Fibroblast of lung (primary cell): ENCODE results near the gene NUDT21. TPM values are rescaled to one million over a fixed set of nuclear protein-coding genes. Genes with fewer than 3 reads are reported as not detected.

Source experiments
- DNase-seq, 2 donors: peaks; one replicate each; pipeline versions ENCODE4 v3.0.0 to v3.0.0-alpha.2; 2010; ENCODE audit warnings: low read depth in 2 of 2
- H2AFZ ChIP-seq: 2 replicates; pipeline ENCODE4 v1.5.1; 2012; ENCODE audit warnings: low read length, control low read depth, inconsistent platforms
- H3K27ac ChIP-seq: 2 replicates; pipeline ENCODE4 v1.5.1; 2011; ENCODE audit warnings: low read length, control low read depth; ENCODE audit not compliant: insufficient read depth
- H3K27me3 ChIP-seq: 2 replicates; pipeline ENCODE4 v1.5.1; 2011; ENCODE audit warnings: mild to moderate bottlenecking, low read length; ENCODE audit not compliant: control insufficient read depth, insufficient read depth
- H3K36me3 ChIP-seq: 2 replicates; pipeline ENCODE4 v1.5.1; 2011; ENCODE audit warnings: low read length; ENCODE audit not compliant: control insufficient read depth, insufficient read depth
- H3K4me1 ChIP-seq: 2 replicates; pipeline ENCODE4 v1.5.1; 2011; ENCODE audit warnings: low read length; ENCODE audit not compliant: control insufficient read depth, insufficient read depth; ENCODE audit errors: extremely low read depth
- H3K4me2 ChIP-seq: 2 replicates; pipeline ENCODE4 v1.5.1; 2011; ENCODE audit warnings: low read length, control low read depth; ENCODE audit not compliant: insufficient read depth; ENCODE audit errors: extremely low read depth
- H3K4me3 ChIP-seq, 4 experiments: fragments of 200-600 bp in 1 of 4; sonication (generic) in 1 of 4; replicated peaks in 1 of 4; 2 replicates each; pipeline ENCODE4 v1.5.1; 2011 to 2016; ENCODE audit warnings: low read length in 4 of 4, low read depth in 3 of 4, mild to moderate bottlenecking in 3 of 4, control low read depth in 2 of 4, inconsistent platforms in 1 of 4, mixed read lengths in 1 of 4; ENCODE audit not compliant: insufficient read depth in 1 of 4; ENCODE audit errors: control extremely low read depth in 1 of 4
- H3K79me2 ChIP-seq: 2 replicates; pipeline ENCODE4 v1.5.1; 2012; ENCODE audit warnings: mild to moderate bottlenecking, low read length, inconsistent platforms; ENCODE audit not compliant: control insufficient read depth, insufficient read depth
- H3K9ac ChIP-seq: 2 replicates; pipeline ENCODE4 v1.5.1; 2011; ENCODE audit warnings: mild to moderate bottlenecking, low read length, control low read depth; ENCODE audit not compliant: insufficient read depth
- H3K9me3 ChIP-seq: 2 replicates; pipeline ENCODE4 v1.5.1; 2012; ENCODE audit warnings: low read depth, low read length; ENCODE audit not compliant: control insufficient read depth, insufficient read depth
- H4K20me1 ChIP-seq: 2 replicates; pipeline ENCODE4 v1.5.1; 2011; ENCODE audit warnings: low read length; ENCODE audit not compliant: control insufficient read depth, insufficient read depth; ENCODE audit errors: extremely low read depth
- EZH2 ChIP-seq: IDR thresholded peaks from 2 replicates; pipeline ENCODE4 v1.5.1; 2012; ENCODE audit warnings: low read length, control low read depth, mild to moderate bottlenecking; ENCODE audit errors: missing control alignments
- polyA minus RNA-seq: library from RNA; depleted of rRNA, polyadenylated mRNA; stranded (reverse); fragments of >200 nt; gene quantifications from 2 replicates; pipeline ENCODE4 v1.2.3, GENCODE V29; 2011; ENCODE audit warnings: low replicate concordance
- polyA plus RNA-seq, 2 donors: library from polyadenylated mRNA; depleted of rRNA in 1 of 2; stranded (reverse) in 1 of 2; unstranded in 1 of 2; fragments of >200 nt; gene quantifications; 2 replicates each; pipeline ENCODE4 v1.2.1, GENCODE V29; 2011 to 2012; ENCODE audit warnings: missing spikeins in 1 of 2
- total RNA-seq: library from RNA; depleted of rRNA; stranded (reverse); fragments of >200 nt; gene quantifications from 2 replicates; pipeline ENCODE4 v1.2.1, GENCODE V29; 2014
- TF ChIP-seq, protein P1 (sequence below), 2 donors: IDR thresholded peaks in 1 of 2; conservative IDR thresholded peaks in 1 of 2; 1 replicate in 1 of 2; 2 replicates in 1 of 2; pipeline ENCODE4 v1.5.1; 2011 to 2012; ENCODE audit warnings: low read length in 2 of 2, control low read depth in 1 of 2, inconsistent platforms in 1 of 2, low read depth in 1 of 2, mild to moderate bottlenecking in 1 of 2

The NUDT21 gene
- total RNA-seq (64.2 and 69.9 TPM in 2 replicates), polyA plus RNA-seq (132 and 136 TPM in 2 replicates), polyA minus RNA-seq (37.0 and 44.5 TPM in 2 replicates)
- polyA plus RNA-seq (2012): 79.7 and 113 TPM in 2 replicates

- H3K79me2 ChIP-seq: peaks cover 69% of the 10 kb centered on the region
- H3K36me3 ChIP-seq: peaks cover 3% of the 10 kb centered on the region
- peak within 1 kb of the TSS; percentile 76 for H3K27ac ChIP-seq
- H3K4me2 ChIP-seq: peak within 1 kb of the TSS; percentile 98
- DNase-seq: peak; percentile 98 to 99
- H3K27me3 ChIP-seq: no peaks in the 10 kb centered on the region
- peak within 1 kb of the TSS; percentile 68 to 94 (median 79) for H3K4me3 ChIP-seq
- H3K9ac ChIP-seq: peak within 1 kb of the TSS; percentile 73
- no peaks in the 10 kb centered on the region for H3K9me3 ChIP-seq
- peaks cover 3% of the 10 kb centered on the region for H3K4me1 ChIP-seq
- no peaks in the 10 kb centered on the region for H4K20me1 ChIP-seq
- TF ChIP-seq, protein P1, sequence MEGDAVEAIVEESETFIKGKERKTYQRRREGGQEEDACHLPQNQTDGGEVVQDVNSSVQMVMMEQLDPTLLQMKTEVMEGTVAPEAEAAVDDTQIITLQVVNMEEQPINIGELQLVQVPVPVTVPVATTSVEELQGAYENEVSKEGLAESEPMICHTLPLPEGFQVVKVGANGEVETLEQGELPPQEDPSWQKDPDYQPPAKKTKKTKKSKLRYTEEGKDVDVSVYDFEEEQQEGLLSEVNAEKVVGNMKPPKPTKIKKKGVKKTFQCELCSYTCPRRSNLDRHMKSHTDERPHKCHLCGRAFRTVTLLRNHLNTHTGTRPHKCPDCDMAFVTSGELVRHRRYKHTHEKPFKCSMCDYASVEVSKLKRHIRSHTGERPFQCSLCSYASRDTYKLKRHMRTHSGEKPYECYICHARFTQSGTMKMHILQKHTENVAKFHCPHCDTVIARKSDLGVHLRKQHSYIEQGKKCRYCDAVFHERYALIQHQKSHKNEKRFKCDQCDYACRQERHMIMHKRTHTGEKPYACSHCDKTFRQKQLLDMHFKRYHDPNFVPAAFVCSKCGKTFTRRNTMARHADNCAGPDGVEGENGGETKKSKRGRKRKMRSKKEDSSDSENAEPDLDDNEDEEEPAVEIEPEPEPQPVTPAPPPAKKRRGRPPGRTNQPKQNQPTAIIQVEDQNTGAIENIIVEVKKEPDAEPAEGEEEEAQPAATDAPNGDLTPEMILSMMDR (conservative IDR thresholded peaks at IDR 0.05 in 1 of 2, IDR thresholded peaks at IDR 0.05 in 1 of 2; ENCODE audit: low read depth in 1 of 2, low read length in 2 of 2): no peak
- no peak for TF ChIP-seq EZH2
- peak within 1 kb of the TSS; percentile 74 for H2AFZ ChIP-seq
Observed at GRCh38 chr16:56450986-56451752, at the start of gene NUDT21, which contains the start of gene OGFOD1. Gene NUDT21 (minus strand): TSS chr16:56451332. CDS start chr16:56451202, 130 bp downstream. Gene OGFOD1 (plus strand): TSS chr16:56451554. CDS start chr16:56451613, 59 bp downstream.

GRCh38 chr16:56493815-56494214, 42.7 kb upstream of the NUDT21 start:
- Histone ChIP-seq H3K27me3 (no peaks in the 10 kb centered on the region), H4K20me1 (no peaks in the 10 kb centered on the region), H3K9me3 (no peaks in the 10 kb centered on the region), H2AFZ (no peak overlapping the region), H3K36me3 (peaks cover 2% of the 10 kb centered on the region), H3K4me1 (no peaks in the 10 kb centered on the region), H3K4me2 (no peak overlapping the region), H3K27ac (no peak overlapping the region), H3K9ac (no peak overlapping the region), H3K4me3 (no peak overlapping the region), H3K79me2 (no peaks in the 10 kb centered on the region)
- DNase-seq: no peak
- TF ChIP-seq EZH2: no peak
- TF ChIP-seq, protein P1 (conservative IDR thresholded peaks at IDR 0.05 in 1 of 2, IDR thresholded peaks at IDR 0.05 in 1 of 2; ENCODE audit: low read depth in 1 of 2, low read length in 2 of 2): no peak

GRCh38 chr16:56493126-56493525, 42.0 kb upstream of the NUDT21 start:
- no peak for DNase-seq
- H3K9ac ChIP-seq: no peak overlapping the region
- H3K27ac ChIP-seq: no peak overlapping the region
- H3K27me3 ChIP-seq: no peaks in the 10 kb centered on the region
- TF ChIP-seq EZH2: no peak
- TF ChIP-seq, protein P1 (conservative IDR thresholded peaks at IDR 0.05 in 1 of 2, IDR thresholded peaks at IDR 0.05 in 1 of 2; ENCODE audit: low read depth in 1 of 2, low read length in 2 of 2): no peak
- no peaks in the 10 kb centered on the region for H3K79me2 ChIP-seq
- peaks cover 2% of the 10 kb centered on the region for H3K36me3 ChIP-seq
- H2AFZ ChIP-seq: no peak overlapping the region
- no peak overlapping the region for H3K4me2 ChIP-seq
- H3K9me3 ChIP-seq: no peaks in the 10 kb centered on the region
- no peaks in the 10 kb centered on the region for H4K20me1 ChIP-seq
- no peak overlapping the region for H3K4me3 ChIP-seq
- no peaks in the 10 kb centered on the region for H3K4me1 ChIP-seq
